GM13977 (cell line): ENCODE results near the gene EFHD2.
"Not testable (repeated sequence)": the region's sequence is repeated elsewhere in the genome, so short reads cannot be mapped to it uniquely, and the experiment has no call there.

Experiments used
- DNase-seq: peaks from one replicate; pipeline ENCODE4 v3.0.0; 2012; ENCODE audit warnings: low spot score
- CTCF ChIP-seq: IDR thresholded peaks from 2 replicates; pipeline ENCODE4 v1.5.1; 2012; ENCODE audit warnings: mild to moderate bottlenecking, control low read depth; ENCODE audit not compliant: insufficient read depth; ENCODE audit errors: extremely low read depth, missing control alignments
- in situ Hi-C: fragments of 300-500 bp; cut with MboI; formaldehyde crosslinking; loops from one replicate; pipeline ENCODE4 v1.12.0; 2022; ENCODE audit warnings: low sequenced_read_pairs, low pct_unique_long_range_greater_than_20kb, mixed read lengths, inconsistent platforms; ENCODE audit not compliant: unreplicated experiment

The EFHD2 gene

GRCh38 chr1:15459771-15460707, 50.4 kb downstream of the EFHD2 start:
- in situ Hi-C loops = no loop called here
- TF ChIP-seq CTCF = no peak
- no peak for DNase-seq

- DNase-seq = no peak
- no peak for TF ChIP-seq CTCF
- in situ Hi-C loops = no loop called here
Measured at GRCh38 chr1:15460708-15461095, 51.0 kb downstream of the EFHD2 start.

GRCh38 chr1:15463064-15463800, 53.5 kb downstream of the EFHD2 start:
- DNase-seq, in situ Hi-C loops: not testable (repeated sequence)

GRCh38 chr1:15463926-15464322, 54.2 kb downstream of the EFHD2 start:
- in situ Hi-C loops, DNase-seq: not testable (repeated sequence)

GRCh38 chr1:15465674-15466073, 56.0 kb downstream of the EFHD2 start:
- no peak for DNase-seq
- TF ChIP-seq CTCF = no peak
- in situ Hi-C loops = no loop called here

GRCh38 chr1:15466955-15467625, 57.4 kb downstream of the EFHD2 start:
- in situ Hi-C loops, DNase-seq: not testable (repeated sequence)

GRCh38 chr1:15468145-15468544, 58.5 kb downstream of the EFHD2 start:
- DNase-seq = no peak
- no peak for TF ChIP-seq CTCF
- in situ Hi-C loops = no loop called here

- TF ChIP-seq CTCF = no peak
- in situ Hi-C loops = no loop called here
- DNase-seq = no peak
Measured at GRCh38 chr1:15469361-15469760, 59.7 kb downstream of the EFHD2 start.

GRCh38 chr1:15469821-15470448, 60.2 kb downstream of the EFHD2 start:
- in situ Hi-C loops, DNase-seq: not testable (repeated sequence)

- in situ Hi-C loops, DNase-seq: not testable (repeated sequence)
Measured at GRCh38 chr1:15471067-15471466, 61.4 kb downstream of the EFHD2 start.

- DNase-seq, in situ Hi-C loops: not testable (repeated sequence)
Measured at GRCh38 chr1:15471723-15472122, 62.0 kb downstream of the EFHD2 start.
